GM10248 (cell line): ENCODE measurements around the gene NUDT13.
"Not testable (repeated sequence)": the region's sequence is repeated elsewhere in the genome, so short reads cannot be mapped to it uniquely, and the experiment has no call there.

Experiments used
- CTCF ChIA-PET: fragments of 300-600 bp; sonication (Branson Sonifier 250); formaldehyde crosslinking; extraction: SDS; loops from one replicate; lab custom pipeline; 2021; ENCODE audit warnings: antibody characterized with exemption; lab: Yijun Ruan, JAX
- POLR2A ChIA-PET: fragments of 350-650 bp; sonication (Branson Sonifier 250); formaldehyde crosslinking; extraction: SDS; loops from one replicate; lab custom pipeline; 2020; ENCODE audit warnings: antibody characterized with exemption; lab: Yijun Ruan, JAX
- DNase-seq: peaks from one replicate; pipeline ENCODE4 v3.0.0; 2012; ENCODE audit errors: extremely low spot score
- TF ChIP-seq, protein P1 (sequence below): IDR thresholded peaks from 2 replicates; pipeline ENCODE4 v1.5.1; 2012; ENCODE audit warnings: mild to moderate bottlenecking, low read depth; ENCODE audit errors: extremely low read depth, missing control alignments, control extremely low read depth

The NUDT13 gene

GRCh38 chr10:73096041-73096448 is 14.2 kb upstream of the NUDT13 start:
- ChIA-PET POLR2A (interaction anchor here (0.7 to 3.6 kb wide), 28 partner anchors 9 to 805 kb away, joined by 3 to 30 read pairs (median 5); partner anchors contain the start of genes DNAJC9, MRPS16 and NUDT13), CTCF (interaction anchor here (0.8 to 10.7 kb wide), 15 partner anchors 9 to 90 kb away, joined by 3 to 101 read pairs (median 6); partner anchors contain the start of gene NUDT13)
- TF ChIP-seq, protein P1, sequence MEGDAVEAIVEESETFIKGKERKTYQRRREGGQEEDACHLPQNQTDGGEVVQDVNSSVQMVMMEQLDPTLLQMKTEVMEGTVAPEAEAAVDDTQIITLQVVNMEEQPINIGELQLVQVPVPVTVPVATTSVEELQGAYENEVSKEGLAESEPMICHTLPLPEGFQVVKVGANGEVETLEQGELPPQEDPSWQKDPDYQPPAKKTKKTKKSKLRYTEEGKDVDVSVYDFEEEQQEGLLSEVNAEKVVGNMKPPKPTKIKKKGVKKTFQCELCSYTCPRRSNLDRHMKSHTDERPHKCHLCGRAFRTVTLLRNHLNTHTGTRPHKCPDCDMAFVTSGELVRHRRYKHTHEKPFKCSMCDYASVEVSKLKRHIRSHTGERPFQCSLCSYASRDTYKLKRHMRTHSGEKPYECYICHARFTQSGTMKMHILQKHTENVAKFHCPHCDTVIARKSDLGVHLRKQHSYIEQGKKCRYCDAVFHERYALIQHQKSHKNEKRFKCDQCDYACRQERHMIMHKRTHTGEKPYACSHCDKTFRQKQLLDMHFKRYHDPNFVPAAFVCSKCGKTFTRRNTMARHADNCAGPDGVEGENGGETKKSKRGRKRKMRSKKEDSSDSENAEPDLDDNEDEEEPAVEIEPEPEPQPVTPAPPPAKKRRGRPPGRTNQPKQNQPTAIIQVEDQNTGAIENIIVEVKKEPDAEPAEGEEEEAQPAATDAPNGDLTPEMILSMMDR, result no peak
- peak; percentile 67 for DNase-seq

GRCh38 chr10:73096449-73097304 is 13.6 kb upstream of the NUDT13 start, which contains the start of gene P4HA1:
TSS of gene P4HA1 (minus strand) at chr10:73096866. CDS start at chr10:73074883, 21,983 bp downstream.
- DNase-seq, result peak; percentile 99
- TF ChIP-seq, protein P1, result peak; percentile 83
- ChIA-PET CTCF (interaction anchor here (0.6 to 10.7 kb wide), 25 partner anchors 9 to 839 kb away, joined by 3 to 101 read pairs (median 4); partner anchors contain the start of gene NUDT13), POLR2A (interaction anchor here (0.5 to 3.6 kb wide), 42 partner anchors 9 to 1729 kb away, joined by 3 to 30 read pairs (median 5); partner anchors contain the start of genes DNAJC9, ECD, FAM149B1 and MRPS16)

DNA sequence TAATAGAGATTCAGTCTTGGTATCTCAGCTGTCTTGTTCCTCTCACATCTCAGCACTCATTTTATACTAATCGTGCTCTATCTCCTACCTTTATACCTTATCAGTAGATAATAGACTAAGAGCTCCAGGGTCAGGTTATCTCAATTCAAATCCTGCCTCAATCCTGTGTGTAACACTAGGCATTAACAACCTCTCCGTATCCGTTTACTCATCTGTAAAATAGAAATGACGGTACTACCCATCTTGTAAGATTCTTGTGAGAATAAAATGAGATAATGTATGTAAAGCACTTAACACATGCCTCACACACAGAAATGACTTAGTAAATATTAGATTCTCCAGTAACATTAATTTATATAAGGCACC is 13.0 kb upstream of the NUDT13 start:
- DNase-seq, result no peak
- TF ChIP-seq, protein P1, result no peak
- ChIA-PET CTCF (interaction anchor here (0.6 to 10.7 kb wide), 20 partner anchors 9 to 840 kb away, joined by 3 to 101 read pairs (median 4); partner anchors contain the start of gene NUDT13), POLR2A (interaction anchor here (0.5 to 3.6 kb wide), 26 partner anchors 10 to 1729 kb away, joined by 3 to 30 read pairs (median 6); partner anchors contain the start of genes DNAJC9, ECD, FAM149B1 and NUDT13)

GRCh38 chr10:73099141-73099540 is 11.1 kb upstream of the NUDT13 start:
- DNase-seq, result no peak
- CTCF ChIA-PET, result interaction anchor here (0.9 to 10.7 kb wide), 4 partner anchors 11 to 544 kb away, joined by 3 to 101 read pairs (median 36); partner anchors contain the start of gene NUDT13
- POLR2A ChIA-PET, result interaction anchor here (1.6 kb wide), 1 partner anchor 11 kb away, joined by 5 read pairs; the partner anchor contains the start of gene NUDT13
- TF ChIP-seq, protein P1, result no peak

- ChIA-PET CTCF (interaction anchor here (1.0 to 1.5 kb wide), 2 partner anchors 9 to 11 kb away, joined by 3 read pairs; partner anchors contain the start of gene P4HA1), POLR2A (no interaction called here)
- no peak for DNase-seq
- TF ChIP-seq, protein P1, result no peak
Measured at GRCh38 chr10:73106301-73106700, 4.0 kb upstream of the NUDT13 start.

- ChIA-PET POLR2A (interaction anchor here (2.0 kb wide), 1 partner anchor 9 kb away, joined by 5 read pairs; no protein-coding TSS in a partner anchor), CTCF (interaction anchor here (1.6 to 5.8 kb wide), 3 partner anchors 11 to 30 kb away, joined by 4 to 70 read pairs (median 6); partner anchors contain the start of gene P4HA1)
- not testable (repeated sequence) for DNase-seq
Measured at GRCh38 chr10:73109248-73109652, 1.0 kb upstream of the NUDT13 start.

DNA sequence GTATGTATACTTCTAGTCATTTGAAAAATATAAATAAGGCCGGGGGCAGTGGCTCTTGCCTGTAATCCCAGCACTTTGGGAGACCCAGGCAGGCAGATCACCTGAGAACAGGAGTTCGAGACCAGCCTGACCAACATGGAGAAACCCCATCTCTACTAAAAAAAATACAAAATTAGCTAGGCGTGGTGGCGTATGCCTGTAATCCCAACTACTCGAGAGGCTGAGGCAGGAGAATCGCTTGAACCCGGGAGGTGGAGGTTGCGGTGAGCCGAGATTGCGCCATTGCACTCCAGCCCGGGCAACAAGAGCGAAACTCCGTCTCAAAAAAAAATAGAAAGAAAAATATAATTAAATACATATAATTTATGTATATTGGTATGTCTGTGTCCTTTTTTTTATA is 1.8 kb downstream of the NUDT13 start:
- DNase-seq, result not testable (repeated sequence)
- CTCF ChIA-PET, result interaction anchor here (1.7 to 5.8 kb wide), 3 partner anchors 12 to 47 kb away, joined by 4 to 70 read pairs (median 10); partner anchors contain the start of gene P4HA1

More for the DNA sequence above, 1.8 kb downstream of the NUDT13 start:
- POLR2A ChIA-PET, result interaction anchor here (2.5 kb wide), 1 partner anchor 16 kb away, joined by 30 read pairs; the partner anchor contains the start of gene P4HA1
